Endodermal cell (in vitro differentiated cells): ENCODE data around the gene LRRC32. TPM values are rescaled to one million over a fixed set of nuclear protein-coding genes. Genes with fewer than 3 reads are reported as not detected.
"Not testable (repeated sequence)": the region's sequence is repeated elsewhere in the genome, so short reads cannot be mapped to it uniquely, and the experiment has no call there.

Experiments used
- DNase-seq: peaks from one replicate; pipeline ENCODE4 v3.0.0-alpha.2; 2017
- H3K27ac ChIP-seq: 2 replicates; pipeline ENCODE4 v1.5.1; 2013; ENCODE audit warnings: mild to moderate bottlenecking, low read depth, low read length, moderate library complexity
- H3K27me3 ChIP-seq: 2 replicates; pipeline ENCODE4 v1.6.1; 2013; ENCODE audit warnings: mild to moderate bottlenecking, low read length, moderate library complexity; ENCODE audit not compliant: insufficient read depth, control insufficient read depth, poor library complexity, severe bottlenecking
- H3K36me3 ChIP-seq: 2 replicates; pipeline ENCODE4 v1.7.0; 2013; ENCODE audit warnings: mild to moderate bottlenecking, low read length, moderate library complexity; ENCODE audit not compliant: control insufficient read depth, insufficient read depth
- H3K4me1 ChIP-seq: one replicate; pipeline ENCODE4 v1.7.0; 2013; ENCODE audit warnings: low read length; ENCODE audit not compliant: control insufficient read depth, insufficient read depth
- H3K4me3 ChIP-seq: 2 replicates; pipeline ENCODE4 v1.5.1; 2013; ENCODE audit warnings: mild to moderate bottlenecking, low read length, moderate library complexity
- H3K9ac ChIP-seq: 2 replicates; pipeline ENCODE4 v1.6.1; 2013; ENCODE audit warnings: mild to moderate bottlenecking, low read length, moderate library complexity; ENCODE audit not compliant: poor library complexity, severe bottlenecking; ENCODE audit errors: extremely low read depth
- H3K9me3 ChIP-seq: 2 replicates; pipeline ENCODE4 v1.6.1; 2013; ENCODE audit warnings: mild to moderate bottlenecking, low read length, moderate library complexity; ENCODE audit not compliant: control insufficient read depth
- H3K27ac Mint-ChIP-seq: 2 replicates; pipeline ENCODE4 v1.8.0; 2020; ENCODE audit warnings: mixed read lengths
- H3K27me3 Mint-ChIP-seq: 2 replicates; pipeline ENCODE4 v1.8.0; 2021; ENCODE audit warnings: mild to moderate bottlenecking, mixed read lengths; ENCODE audit not compliant: insufficient read depth
- H3K36me3 Mint-ChIP-seq: 2 replicates; pipeline ENCODE4 v1.8.0; 2020; ENCODE audit warnings: low read depth, mixed read lengths
- H3K4me1 Mint-ChIP-seq: 2 replicates; pipeline ENCODE4 v1.8.0; 2020; ENCODE audit warnings: mixed read lengths
- H3K4me3 Mint-ChIP-seq: 2 replicates; pipeline ENCODE4 v1.8.0; 2020; ENCODE audit warnings: mild to moderate bottlenecking, moderate library complexity, mixed read lengths
- H3K9me3 Mint-ChIP-seq: 2 replicates; pipeline ENCODE4 v1.8.0; 2020; ENCODE audit warnings: mild to moderate bottlenecking, mixed read lengths
- WGBS, 2 experiments: methylation state at CpG; one replicate each; pipeline versions ENCODE4 v1.1.5 to v1.1.7; 2013; ENCODE audit warnings: missing lambda C conversion rate in 2 of 2, mixed read lengths in 1 of 2; ENCODE audit not compliant: insufficient coverage in 1 of 2, insufficient read length in 1 of 2; 5-methylcytosine and 5-hydroxymethylcytosine counted together
- total RNA-seq, 2 donors: library from RNA; stranded (reverse); fragmentation: NEBNext Ultra II Directional in 1 of 2; extraction: Animal tissue kit (Norgen Biotek cat#: 25700) in 1 of 2; gene quantifications; 2 replicates in 1 of 2; 3 replicates in 1 of 2; pipeline ENCODE4 v1.2.1, GENCODE V29; 2021
- TF ChIP-seq, protein P1 (sequence below): fragments of 200-600 bp; sonication (generic); conservative IDR thresholded peaks from 2 replicates; pipeline ENCODE4 v1.5.0; 2021; ENCODE audit warnings: antibody characterized with exemption, mild to moderate bottlenecking

The LRRC32 gene
- total RNA-seq, 2 donors from 2014 or later: 1.3 to 1.6 TPM

DNA sequence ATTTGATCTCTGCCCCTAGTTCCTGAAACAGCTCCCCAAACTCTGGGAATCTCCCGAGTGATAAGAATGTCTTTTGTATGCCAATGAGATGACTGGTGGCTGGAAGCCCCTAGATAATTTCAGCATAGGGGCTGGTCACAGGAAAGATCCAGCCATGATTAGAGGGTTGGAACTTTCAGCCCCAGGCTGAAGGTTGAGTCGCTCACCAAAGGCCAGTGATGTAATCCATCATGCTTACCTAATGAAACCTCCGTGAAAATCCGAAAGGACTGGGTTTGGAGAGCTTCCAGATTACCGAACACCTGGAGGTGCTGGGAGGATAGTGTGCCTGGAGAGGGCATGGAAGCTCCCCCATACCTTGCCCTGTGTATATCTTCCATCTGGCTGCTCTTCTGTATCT is 26.0 kb downstream of the LRRC32 start:
- H3K27ac ChIP-seq: no peak overlapping the region
- Mint-ChIP-seq H3K4me3 (no peak overlapping the region), H3K4me1 (peaks cover 7% of the 10 kb centered on the region), H3K27ac (no peak overlapping the region), H3K36me3 (no peaks in the 10 kb centered on the region), H3K27me3 (no peaks in the 10 kb centered on the region), H3K9me3 (peaks cover 16% of the 10 kb centered on the region)
- H3K36me3 ChIP-seq: no peaks in the 10 kb centered on the region
- H3K4me1 ChIP-seq: no peaks in the 10 kb centered on the region
- WGBS, 2 experiments: 90 to 100% methylated on average over 1 to 5 of the region's 5 CpGs
- no peak overlapping the region for H3K4me3 ChIP-seq
- no peak overlapping the region for H3K9ac ChIP-seq
- TF ChIP-seq, protein P1, sequence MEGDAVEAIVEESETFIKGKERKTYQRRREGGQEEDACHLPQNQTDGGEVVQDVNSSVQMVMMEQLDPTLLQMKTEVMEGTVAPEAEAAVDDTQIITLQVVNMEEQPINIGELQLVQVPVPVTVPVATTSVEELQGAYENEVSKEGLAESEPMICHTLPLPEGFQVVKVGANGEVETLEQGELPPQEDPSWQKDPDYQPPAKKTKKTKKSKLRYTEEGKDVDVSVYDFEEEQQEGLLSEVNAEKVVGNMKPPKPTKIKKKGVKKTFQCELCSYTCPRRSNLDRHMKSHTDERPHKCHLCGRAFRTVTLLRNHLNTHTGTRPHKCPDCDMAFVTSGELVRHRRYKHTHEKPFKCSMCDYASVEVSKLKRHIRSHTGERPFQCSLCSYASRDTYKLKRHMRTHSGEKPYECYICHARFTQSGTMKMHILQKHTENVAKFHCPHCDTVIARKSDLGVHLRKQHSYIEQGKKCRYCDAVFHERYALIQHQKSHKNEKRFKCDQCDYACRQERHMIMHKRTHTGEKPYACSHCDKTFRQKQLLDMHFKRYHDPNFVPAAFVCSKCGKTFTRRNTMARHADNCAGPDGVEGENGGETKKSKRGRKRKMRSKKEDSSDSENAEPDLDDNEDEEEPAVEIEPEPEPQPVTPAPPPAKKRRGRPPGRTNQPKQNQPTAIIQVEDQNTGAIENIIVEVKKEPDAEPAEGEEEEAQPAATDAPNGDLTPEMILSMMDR: no peak
- no peaks in the 10 kb centered on the region for H3K27me3 ChIP-seq
- DNase-seq: no peak
- H3K9me3 ChIP-seq: peaks cover 10% of the 10 kb centered on the region

DNA sequence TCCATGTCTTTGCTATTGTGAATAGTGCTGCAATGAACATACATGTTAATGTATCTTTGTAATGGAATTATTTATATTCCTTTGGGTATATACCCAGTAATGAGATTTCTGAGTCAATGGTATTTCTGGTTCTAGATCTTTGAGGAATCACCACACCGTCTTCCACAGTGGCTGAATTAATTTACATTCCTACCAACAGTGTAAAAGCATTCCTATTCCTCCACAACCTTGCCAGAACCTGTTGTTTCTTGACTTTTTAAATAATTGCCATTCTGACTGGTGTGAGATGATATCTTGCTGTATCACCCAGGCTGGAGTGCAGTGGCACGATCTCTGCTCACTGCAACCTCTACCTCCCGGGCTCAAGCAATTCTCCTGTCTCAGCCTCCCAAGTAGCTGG is 26.8 kb downstream of the LRRC32 start:
- not testable (repeated sequence) for H3K27ac ChIP-seq, H3K36me3 Mint-ChIP-seq, H3K4me3 Mint-ChIP-seq, H3K9ac ChIP-seq, H3K27me3 ChIP-seq, DNase-seq, H3K36me3 ChIP-seq, H3K27me3 Mint-ChIP-seq, H3K27ac Mint-ChIP-seq, H3K4me3 ChIP-seq, H3K4me1 ChIP-seq
- Mint-ChIP-seq H3K9me3 (peaks cover 16% of the 10 kb centered on the region), H3K4me1 (peaks cover 14% of the 10 kb centered on the region)
- WGBS, 2 experiments: 96 to 100% methylated on average over 2 to 3 of the region's 3 CpGs
- peaks cover 10% of the 10 kb centered on the region for H3K9me3 ChIP-seq

DNA sequence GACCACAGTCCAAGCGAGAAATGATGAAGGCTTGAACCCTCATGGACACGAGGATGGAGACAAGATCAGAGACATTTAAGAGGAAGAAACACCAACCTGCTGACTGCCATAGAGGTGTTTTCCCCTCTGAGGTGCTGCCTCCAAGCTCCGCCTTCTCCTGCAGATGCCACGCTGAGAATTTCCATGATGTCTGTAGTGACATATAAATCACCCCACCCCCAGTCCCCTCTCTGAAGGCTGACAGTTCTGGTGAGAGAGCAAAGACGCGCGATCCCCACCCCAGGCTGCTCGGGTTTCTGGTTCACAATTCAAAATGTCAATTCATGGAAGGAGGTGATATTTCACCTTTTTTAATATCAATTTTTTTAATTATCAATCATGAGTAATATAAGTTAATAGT is 28.2 kb downstream of the LRRC32 start:
- Mint-ChIP-seq H3K4me1 (peaks cover 20% of the 10 kb centered on the region), H3K36me3 (no peaks in the 10 kb centered on the region), H3K4me3 (no peak overlapping the region), H3K27me3 (no peaks in the 10 kb centered on the region), H3K27ac (no peak overlapping the region), H3K9me3 (peaks cover 11% of the 10 kb centered on the region)
- TF ChIP-seq, protein P1: no peak
- H3K27ac ChIP-seq: no peak overlapping the region
- no peaks in the 10 kb centered on the region for H3K36me3 ChIP-seq
- no peak overlapping the region for H3K4me3 ChIP-seq
- H3K9me3 ChIP-seq: peaks cover 7% of the 10 kb centered on the region
- DNase-seq: peak; percentile 34
- H3K4me1 ChIP-seq: no peaks in the 10 kb centered on the region
- H3K27me3 ChIP-seq: no peaks in the 10 kb centered on the region
- H3K9ac ChIP-seq: no peak overlapping the region
- 93 to 94% methylated on average over 2 to 8 of the region's 8 CpGs for WGBS, 2 experiments

DNA sequence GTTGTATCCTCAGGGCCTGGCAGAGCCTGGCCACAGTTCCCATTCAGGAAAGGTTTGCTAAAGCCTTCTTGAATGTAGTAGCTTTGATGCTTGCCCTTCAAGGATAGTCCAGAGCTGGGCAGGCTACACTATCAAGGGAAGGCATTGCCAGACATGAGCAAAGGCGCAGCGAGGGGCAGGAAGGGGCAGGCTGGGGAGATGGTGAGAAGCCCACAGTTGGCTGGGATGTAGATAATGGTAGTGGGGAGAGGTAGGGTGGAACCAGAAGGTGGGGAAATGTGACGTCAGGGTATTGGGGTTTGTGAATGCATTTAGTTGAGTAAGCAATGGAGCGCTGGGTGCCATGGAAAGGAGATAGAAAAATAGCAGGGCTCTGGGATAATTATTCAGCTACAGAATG is 28.6 kb downstream of the LRRC32 start:
- peaks cover 20% of the 10 kb centered on the region for H3K4me1 Mint-ChIP-seq
- no peaks in the 10 kb centered on the region for H3K36me3 ChIP-seq
- no peak overlapping the region for H3K27ac Mint-ChIP-seq
- H3K4me3 ChIP-seq: no peak overlapping the region
- no peaks in the 10 kb centered on the region for H3K27me3 Mint-ChIP-seq
- no peak overlapping the region for H3K4me3 Mint-ChIP-seq
- peaks cover 2% of the 10 kb centered on the region for H3K9me3 ChIP-seq
- no peak overlapping the region for H3K27ac ChIP-seq
- WGBS, 2 experiments: 93 to 97% methylated on average over 3 to 4 of the region's 4 CpGs
- H3K4me1 ChIP-seq: no peaks in the 10 kb centered on the region
- TF ChIP-seq, protein P1: no peak
- H3K27me3 ChIP-seq: no peaks in the 10 kb centered on the region
- no peak overlapping the region for H3K9ac ChIP-seq
- no peak for DNase-seq
- H3K36me3 Mint-ChIP-seq: no peaks in the 10 kb centered on the region
- peaks cover 7% of the 10 kb centered on the region for H3K9me3 Mint-ChIP-seq
